ENCODE data around the gene ANO9. TPM values are rescaled to one million over a fixed set of nuclear protein-coding genes. Genes with fewer than 3 reads are reported as not detected.

Gene ANO9
- total RNA-seq, 1 donor from 2014 or later, result 1.9 TPM

DNA sequence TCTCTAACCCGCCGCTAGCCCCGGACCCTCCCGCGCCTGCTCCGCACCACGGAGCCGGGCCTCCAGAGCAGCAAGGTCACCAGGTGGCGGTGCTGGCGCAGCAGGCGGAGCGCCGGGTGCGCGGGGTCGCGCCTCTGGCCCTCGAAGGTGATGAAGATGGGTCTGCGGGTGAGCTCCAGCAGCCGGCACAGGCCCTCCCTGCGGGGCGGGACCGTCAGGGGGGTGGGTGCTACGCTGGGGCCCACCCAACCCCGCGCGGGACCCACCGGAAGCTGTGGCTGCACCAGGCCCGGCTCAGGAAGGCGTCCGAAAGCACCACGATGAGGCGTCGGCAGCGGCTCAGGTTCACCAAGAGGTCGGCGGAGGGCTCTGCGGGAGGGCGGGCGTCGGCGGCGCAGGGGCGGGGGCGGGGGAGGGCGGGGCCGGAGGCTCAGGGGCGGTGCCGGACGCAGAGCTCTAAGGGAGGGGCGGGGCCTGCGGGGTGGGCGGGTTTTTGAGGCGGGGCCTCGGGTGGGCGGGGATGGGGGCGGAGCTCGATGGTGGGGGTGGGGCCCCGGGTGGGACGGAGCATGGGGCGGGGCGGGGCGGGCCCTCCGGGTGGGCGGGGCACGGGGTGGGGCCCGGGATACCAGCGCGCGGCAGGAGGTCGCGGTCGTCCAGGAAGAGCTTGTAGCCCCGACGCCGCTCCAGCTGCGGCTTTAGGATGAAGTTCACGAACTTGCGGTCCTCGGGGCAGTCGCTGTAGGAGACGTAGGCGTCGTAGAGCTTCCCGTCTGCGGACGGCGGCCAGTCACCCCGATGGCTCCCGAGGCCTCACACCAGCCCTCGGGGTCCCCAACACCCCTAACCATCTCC lies 34.8 kb downstream of the ANO9 start:
- Histone ChIP-seq H3K27ac (ENCODE audit: low read depth, low read length) (no peak overlapping the region), H3K4me2 (ENCODE audit: low read length) (peak overlapping the region; percentile 84), H3K4me3 (ENCODE audit: insufficient read depth, low read depth, low read length) (peak overlapping the region; percentile 56), H2AFZ (ENCODE audit: low read depth, low read length) (peak overlapping the region; percentile 75), H3K79me2 (ENCODE audit: insufficient read depth, low read length) (no peaks in the 10 kb centered on the region), H4K20me1 (ENCODE audit: insufficient read depth, low read length) (no peaks in the 10 kb centered on the region), H3K27me3 (ENCODE audit: insufficient read depth, low read length) (no peaks in the 10 kb centered on the region), H3K4me1 (ENCODE audit: insufficient read depth, low read length) (no peaks in the 10 kb centered on the region), H3K36me3 (ENCODE audit: insufficient read depth, low read length) (no peaks in the 10 kb centered on the region), H3K9me3 (ENCODE audit: insufficient read depth, low read depth, low read length) (no peaks in the 10 kb centered on the region), H3K9ac (ENCODE audit: low read length) (peak overlapping the region; percentile 62)
- no peaks in the 10 kb centered on the region for H3K9me3 Mint-ChIP-seq (ENCODE audit: unreplicated experiment)
- H3K27me3 Mint-ChIP-seq (ENCODE audit: low read depth, unreplicated experiment), result peaks cover 2% of the 10 kb centered on the region
- H3K4me1 Mint-ChIP-seq (ENCODE audit: low read depth, unreplicated experiment), result no peaks in the 10 kb centered on the region
- H3K36me3 Mint-ChIP-seq (ENCODE audit: low read depth, unreplicated experiment), result no peaks in the 10 kb centered on the region
- no peak overlapping the region for H3K27ac Mint-ChIP-seq (ENCODE audit: unreplicated experiment)
- H3K4me3 Mint-ChIP-seq (ENCODE audit: unreplicated experiment), result no peak overlapping the region
- FAIRE-seq (no peak), DNase-seq (ENCODE audit: low read depth) (peak; percentile 52)
- TF ChIP-seq, protein P1, sequence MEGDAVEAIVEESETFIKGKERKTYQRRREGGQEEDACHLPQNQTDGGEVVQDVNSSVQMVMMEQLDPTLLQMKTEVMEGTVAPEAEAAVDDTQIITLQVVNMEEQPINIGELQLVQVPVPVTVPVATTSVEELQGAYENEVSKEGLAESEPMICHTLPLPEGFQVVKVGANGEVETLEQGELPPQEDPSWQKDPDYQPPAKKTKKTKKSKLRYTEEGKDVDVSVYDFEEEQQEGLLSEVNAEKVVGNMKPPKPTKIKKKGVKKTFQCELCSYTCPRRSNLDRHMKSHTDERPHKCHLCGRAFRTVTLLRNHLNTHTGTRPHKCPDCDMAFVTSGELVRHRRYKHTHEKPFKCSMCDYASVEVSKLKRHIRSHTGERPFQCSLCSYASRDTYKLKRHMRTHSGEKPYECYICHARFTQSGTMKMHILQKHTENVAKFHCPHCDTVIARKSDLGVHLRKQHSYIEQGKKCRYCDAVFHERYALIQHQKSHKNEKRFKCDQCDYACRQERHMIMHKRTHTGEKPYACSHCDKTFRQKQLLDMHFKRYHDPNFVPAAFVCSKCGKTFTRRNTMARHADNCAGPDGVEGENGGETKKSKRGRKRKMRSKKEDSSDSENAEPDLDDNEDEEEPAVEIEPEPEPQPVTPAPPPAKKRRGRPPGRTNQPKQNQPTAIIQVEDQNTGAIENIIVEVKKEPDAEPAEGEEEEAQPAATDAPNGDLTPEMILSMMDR (IDR thresholded peaks at IDR 0.05; ENCODE audit: insufficient read depth, low read depth, low read length), result no peak
- TF ChIP-seq EZH2 (IDR thresholded peaks at IDR 0.05; ENCODE audit: insufficient read depth, low read length), result no peak

DNA sequence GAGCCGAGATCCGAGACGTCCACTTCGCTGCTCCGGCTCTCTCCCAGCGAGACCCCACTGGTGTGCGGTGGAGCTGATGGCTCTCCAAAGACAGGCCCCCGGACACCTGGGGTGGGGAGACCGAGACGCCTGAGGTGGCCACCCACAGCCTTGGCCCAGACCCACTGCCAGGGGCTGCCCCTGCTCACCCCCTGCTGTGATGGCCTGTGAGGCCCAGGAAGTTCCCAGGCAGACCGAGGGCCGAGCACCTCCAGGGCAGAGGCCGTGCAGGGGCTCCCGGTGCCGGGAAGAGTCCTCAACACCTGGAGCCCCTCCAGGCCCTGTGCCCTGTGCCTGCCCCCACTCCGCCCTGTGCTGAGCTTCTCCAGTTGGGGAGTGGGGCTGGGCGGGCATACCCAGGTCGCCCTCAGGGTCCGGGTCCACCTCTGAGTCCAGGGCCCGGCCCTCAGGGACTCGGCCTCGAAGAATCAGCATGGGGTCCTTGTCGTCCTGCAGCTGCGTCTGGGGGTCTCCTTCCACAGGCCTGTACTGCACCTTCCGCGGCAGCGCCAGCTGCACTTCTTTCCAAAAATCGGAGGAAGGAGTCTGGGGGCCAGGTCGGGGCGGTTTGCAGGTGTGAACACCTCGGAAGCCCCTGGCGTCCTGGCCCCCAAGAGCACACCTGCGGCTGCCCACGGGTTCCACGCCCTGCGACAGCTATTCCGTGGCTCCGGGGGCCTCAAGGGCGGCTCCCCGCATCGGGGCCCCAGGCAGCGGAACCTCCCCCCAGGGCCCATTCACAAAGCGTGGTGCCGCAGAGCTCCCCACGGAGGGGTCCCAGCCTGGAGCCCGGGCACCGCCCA lies 35.6 kb downstream of the ANO9 start:
- no peaks in the 10 kb centered on the region for H4K20me1 ChIP-seq (ENCODE audit: insufficient read depth, low read length)
- H3K4me3 Mint-ChIP-seq (ENCODE audit: unreplicated experiment), result no peak overlapping the region
- TF ChIP-seq EZH2 (IDR thresholded peaks at IDR 0.05; ENCODE audit: insufficient read depth, low read length), result no peak
- H3K9me3 ChIP-seq (ENCODE audit: insufficient read depth, low read depth, low read length), result no peaks in the 10 kb centered on the region
- peak overlapping the region; percentile 62 for H3K9ac ChIP-seq (ENCODE audit: low read length)
- H3K36me3 ChIP-seq (ENCODE audit: insufficient read depth, low read length), result no peaks in the 10 kb centered on the region
- peak overlapping the region; percentile 56 for H3K4me3 ChIP-seq (ENCODE audit: insufficient read depth, low read depth, low read length)
- no peaks in the 10 kb centered on the region for H3K79me2 ChIP-seq (ENCODE audit: insufficient read depth, low read length)
- peaks cover 2% of the 10 kb centered on the region for H3K27me3 Mint-ChIP-seq (ENCODE audit: low read depth, unreplicated experiment)
- H3K27me3 ChIP-seq (ENCODE audit: insufficient read depth, low read length), result no peaks in the 10 kb centered on the region
- FAIRE-seq (no peak), DNase-seq (ENCODE audit: low read depth) (no peak)
- no peak overlapping the region for H3K27ac ChIP-seq (ENCODE audit: low read depth, low read length)
- no peaks in the 10 kb centered on the region for H3K4me1 Mint-ChIP-seq (ENCODE audit: low read depth, unreplicated experiment)
- H2AFZ ChIP-seq (ENCODE audit: low read depth, low read length), result peak overlapping the region; percentile 75
- H3K4me2 ChIP-seq (ENCODE audit: low read length), result peak overlapping the region; percentile 84
- H3K36me3 Mint-ChIP-seq (ENCODE audit: low read depth, unreplicated experiment), result no peaks in the 10 kb centered on the region
- no peaks in the 10 kb centered on the region for H3K9me3 Mint-ChIP-seq (ENCODE audit: unreplicated experiment)
- no peaks in the 10 kb centered on the region for H3K4me1 ChIP-seq (ENCODE audit: insufficient read depth, low read length)
- H3K27ac Mint-ChIP-seq (ENCODE audit: unreplicated experiment), result no peak overlapping the region

DNA sequence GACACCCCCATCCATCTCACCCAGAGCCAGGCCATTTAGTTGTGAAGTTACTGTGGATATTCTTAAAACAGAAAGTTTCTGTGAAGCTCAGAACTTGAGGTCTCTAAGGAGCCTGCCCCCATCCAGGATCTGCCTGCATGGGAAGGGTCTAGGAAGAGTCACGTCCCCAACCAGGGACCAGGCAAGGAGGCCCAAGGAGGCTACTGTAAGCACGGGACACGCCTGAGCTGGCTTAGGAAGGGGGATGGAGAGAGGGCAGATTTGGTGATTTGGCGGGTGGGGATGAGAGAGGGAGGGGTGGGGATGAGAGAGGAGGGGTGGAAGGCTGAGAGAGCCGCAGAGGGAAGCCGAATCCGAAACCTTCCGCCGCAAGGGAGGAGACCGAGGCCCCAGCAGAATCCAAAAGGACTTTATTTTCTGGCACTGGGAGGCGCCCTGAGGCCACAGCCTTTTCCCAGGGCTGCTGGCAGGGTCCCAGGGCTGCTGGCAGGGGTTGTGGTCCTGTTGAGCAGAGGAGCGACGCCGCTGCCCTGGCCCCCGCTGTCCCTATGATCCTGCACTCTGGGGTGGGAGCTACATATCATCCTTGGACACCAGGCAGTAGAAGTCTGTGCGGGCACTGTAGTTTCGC lies 36.4 kb downstream of the ANO9 start:
- DNase-seq (ENCODE audit: low read depth), result no peak
- H3K27ac Mint-ChIP-seq (ENCODE audit: unreplicated experiment), result no peak overlapping the region
- Histone ChIP-seq H4K20me1 (ENCODE audit: insufficient read depth, low read length) (no peaks in the 10 kb centered on the region), H3K4me1 (ENCODE audit: insufficient read depth, low read length) (no peaks in the 10 kb centered on the region), H3K79me2 (ENCODE audit: insufficient read depth, low read length) (no peaks in the 10 kb centered on the region), H3K4me2 (ENCODE audit: low read length) (peak overlapping the region; percentile 84), H3K27ac (ENCODE audit: low read depth, low read length) (no peak overlapping the region), H3K9me3 (ENCODE audit: insufficient read depth, low read depth, low read length) (no peaks in the 10 kb centered on the region), H2AFZ (ENCODE audit: low read depth, low read length) (no peak overlapping the region), H3K9ac (ENCODE audit: low read length) (no peak overlapping the region), H3K27me3 (ENCODE audit: insufficient read depth, low read length) (no peaks in the 10 kb centered on the region), H3K4me3 (ENCODE audit: insufficient read depth, low read depth, low read length) (no peak overlapping the region), H3K36me3 (ENCODE audit: insufficient read depth, low read length) (no peaks in the 10 kb centered on the region)
- TF ChIP-seq, protein P1 (IDR thresholded peaks at IDR 0.05; ENCODE audit: insufficient read depth, low read depth, low read length), result no peak
- TF ChIP-seq EZH2 (IDR thresholded peaks at IDR 0.05; ENCODE audit: insufficient read depth, low read length), result no peak
- H3K27me3 Mint-ChIP-seq (ENCODE audit: low read depth, unreplicated experiment), result peaks cover 2% of the 10 kb centered on the region
- FAIRE-seq, result no peak
- H3K36me3 Mint-ChIP-seq (ENCODE audit: low read depth, unreplicated experiment), result no peaks in the 10 kb centered on the region
- H3K4me3 Mint-ChIP-seq (ENCODE audit: unreplicated experiment), result no peak overlapping the region
- no peaks in the 10 kb centered on the region for H3K4me1 Mint-ChIP-seq (ENCODE audit: low read depth, unreplicated experiment)
- no peaks in the 10 kb centered on the region for H3K9me3 Mint-ChIP-seq (ENCODE audit: unreplicated experiment)
